ENCODE measurements around the gene OR2B6.
"Not testable (repeated sequence)": the region's sequence is repeated elsewhere in the genome, so short reads cannot be mapped to it uniquely, and the experiment has no call there.

Gene OR2B6

GRCh38 chr6:27956941-27957340 is at the start of gene OR2B6:
TSS of gene OR2B6 (plus strand) at chr6:27957241. CDS start at chr6:27957241, 0 bp downstream.
- no peak for DNase-seq

GRCh38 chr6:27908017-27908416 is 49.0 kb upstream of the OR2B6 start:
- DNase-seq = no peak

- DNase-seq = no peak
These were observed 45.0 kb upstream of the OR2B6 start, which contains the start of gene OR2B2 for GRCh38 chr6:27911956-27912446. TSS of gene OR2B2 (minus strand) at chr6:27912396. CDS start at chr6:27912319, 77 bp downstream.

- DNase-seq = no peak
These were observed 34.1 kb upstream of the OR2B6 start for GRCh38 chr6:27922949-27923348.

GRCh38 chr6:27924179-27924578 is 32.9 kb upstream of the OR2B6 start:
- no peak for DNase-seq

- not testable (repeated sequence) for DNase-seq
These were observed 29.0 kb upstream of the OR2B6 start for GRCh38 chr6:27928041-27928440.

GRCh38 chr6:27929930-27930329 is 27.1 kb upstream of the OR2B6 start:
- DNase-seq = not testable (repeated sequence)

GRCh38 chr6:27931209-27931608 is 25.8 kb upstream of the OR2B6 start:
- no peak for DNase-seq

- no peak for DNase-seq
These were observed 16.3 kb upstream of the OR2B6 start for GRCh38 chr6:27940766-27941165.

GRCh38 chr6:27943072-27943471 is 14.0 kb upstream of the OR2B6 start:
- not testable (repeated sequence) for DNase-seq

- DNase-seq = no peak
These were observed 8.8 kb upstream of the OR2B6 start for GRCh38 chr6:27948237-27948636.

GRCh38 chr6:27951040-27951439 is 6.0 kb upstream of the OR2B6 start:
- no peak for DNase-seq

- DNase-seq = no peak
These were observed 475 bp downstream of the OR2B6 start for GRCh38 chr6:27957516-27957915.

- no peak for DNase-seq
These were observed 5.5 kb downstream of the OR2B6 start for GRCh38 chr6:27962506-27962905.

- DNase-seq = no peak
These were observed 9.0 kb downstream of the OR2B6 start for GRCh38 chr6:27966044-27966443.

- DNase-seq = no peak
These were observed 9.9 kb downstream of the OR2B6 start for GRCh38 chr6:27966816-27967426.

- no peak for DNase-seq
These were observed 13.4 kb downstream of the OR2B6 start for GRCh38 chr6:27970444-27970843.

- no peak for DNase-seq
These were observed 15.7 kb downstream of the OR2B6 start for GRCh38 chr6:27972750-27973149.

GRCh38 chr6:27977387-27977786 is 20.3 kb downstream of the OR2B6 start:
- no peak for DNase-seq

GRCh38 chr6:27978705-27979104 is 21.7 kb downstream of the OR2B6 start:
- DNase-seq = no peak

- no peak for DNase-seq
These were observed 23.1 kb downstream of the OR2B6 start for GRCh38 chr6:27980111-27980510.

- DNase-seq = no peak
These were observed 30.1 kb downstream of the OR2B6 start for GRCh38 chr6:27986928-27987725.

- no peak for DNase-seq
These were observed 37.6 kb downstream of the OR2B6 start for GRCh38 chr6:27994616-27995015.

- no peak for DNase-seq
These were observed 43.5 kb downstream of the OR2B6 start for GRCh38 chr6:28000351-28001045.
